Measurements from ENCODE around the gene CIDEB.
"Not testable (repeated sequence)": the region's sequence is repeated elsewhere in the genome, so short reads cannot be mapped to it uniquely, and the experiment has no call there.

Gene CIDEB

GRCh38 chr14:24307575-24308341 is at the start of gene CIDEB:
CIDEB (minus strand) TSS chr14:24307977; CDS start chr14:24307858, 119 bp downstream.
- DNase-seq = peak; percentile 66 to 75

- no peak for DNase-seq
These were observed 48.4 kb upstream of the CIDEB start for GRCh38 chr14:24356208-24356607.

- no peak for DNase-seq
These were observed 47.2 kb upstream of the CIDEB start for GRCh38 chr14:24355009-24355408.

GRCh38 chr14:24354482-24354825 is 46.7 kb upstream of the CIDEB start:
- not testable (repeated sequence) for DNase-seq

- DNase-seq = no peak
These were observed 46.0 kb upstream of the CIDEB start for GRCh38 chr14:24353559-24354481.

- DNase-seq = no peak
These were observed 43.7 kb upstream of the CIDEB start for GRCh38 chr14:24351517-24351916.

- DNase-seq = no peak
These were observed 42.0 kb upstream of the CIDEB start for GRCh38 chr14:24349742-24350141.

- DNase-seq = no peak
These were observed 40.4 kb upstream of the CIDEB start for GRCh38 chr14:24348186-24348585.

GRCh38 chr14:24347134-24347533 is 39.4 kb upstream of the CIDEB start:
- DNase-seq = no peak

GRCh38 chr14:24343795-24344660 is 36.3 kb upstream of the CIDEB start:
- DNase-seq = no peak

- DNase-seq = no peak
These were observed 35.1 kb upstream of the CIDEB start for GRCh38 chr14:24342889-24343288.

GRCh38 chr14:24340606-24341005 is 32.8 kb upstream of the CIDEB start:
- DNase-seq = no peak

GRCh38 chr14:24339284-24340151 is 31.7 kb upstream of the CIDEB start, which contains the start of gene RIPK3:
RIPK3 (minus strand) TSS chr14:24339991; CDS start chr14:24339826, 165 bp downstream.
- DNase-seq = peak; percentile 75 to 80

GRCh38 chr14:24338843-24339242 is 31.1 kb upstream of the CIDEB start:
- DNase-seq = no peak

GRCh38 chr14:24337824-24338175 is 30.0 kb upstream of the CIDEB start:
- DNase-seq = no peak

GRCh38 chr14:24337144-24337823 is 29.5 kb upstream of the CIDEB start:
- no peak for DNase-seq

GRCh38 chr14:24335461-24336171 is 27.8 kb upstream of the CIDEB start:
- DNase-seq = no peak

GRCh38 chr14:24334431-24335291 is 26.9 kb upstream of the CIDEB start, which contains the start of gene ADCY4:
ADCY4 (minus strand) TSS chr14:24335071; CDS start chr14:24334652, 419 bp downstream.
- no peak for DNase-seq

GRCh38 chr14:24332268-24332993 is 24.7 kb upstream of the CIDEB start:
- peak; percentile 82 to 87 for DNase-seq
